Measurements from ENCODE around the gene FBXL17.

- no peak for TF ChIP-seq CTCF (IDR thresholded peaks at IDR 0.05; ENCODE audit: borderline replicate concordance, extremely low read depth, low read length, poor library complexity, severe bottlenecking)
- TF ChIP-seq EZH2 (IDR thresholded peaks at IDR 0.05; ENCODE audit: borderline replicate concordance, low read depth, low read length, severe bottlenecking): no peak
These were observed 236.5 kb downstream of the FBXL17 start for GRCh38 chr5:108145351-108145750.

All from DND-41 (cell line).